ENCODE data around the gene KCNIP4. TPM values are rescaled to one million over a fixed set of nuclear protein-coding genes. Genes with fewer than 3 reads are reported as not detected.

The KCNIP4 gene
- total and polyA plus RNA-seq, 2 of the 4 experiments (the other 2 are of a cell fraction): not detected

DNA sequence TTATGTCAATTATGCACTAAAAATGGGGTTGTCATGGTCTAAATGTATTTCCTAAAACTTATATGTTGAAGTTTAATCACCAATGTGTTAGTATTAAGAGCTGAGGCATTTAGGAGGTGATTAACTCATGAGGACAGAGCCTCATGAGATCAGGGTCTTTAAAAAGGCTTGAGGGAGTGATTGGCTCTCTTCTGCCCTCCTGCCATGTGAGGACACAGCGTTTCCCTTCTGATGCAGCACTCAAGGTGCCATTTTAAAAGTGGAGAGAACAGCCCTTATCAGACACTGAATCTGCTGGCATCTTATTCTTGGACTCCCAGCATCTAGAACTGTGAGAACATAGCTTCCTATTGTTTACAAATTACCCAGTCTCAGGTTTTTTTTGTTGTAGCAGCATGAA is 581.7 kb downstream of the KCNIP4 start:
- H3K14ac ChIP-seq (replicated peaks; ENCODE audit: low read depth, low read length): no peak overlapping the region
- no peak for TF ChIP-seq POLR2A (IDR thresholded peaks at IDR 0.05; ENCODE audit: low read depth, low read length)
- no peak for TF ChIP-seq FOS (IDR thresholded peaks at IDR 0.05; ENCODE audit: low read depth, low read length)
- TF ChIP-seq, protein P1, sequence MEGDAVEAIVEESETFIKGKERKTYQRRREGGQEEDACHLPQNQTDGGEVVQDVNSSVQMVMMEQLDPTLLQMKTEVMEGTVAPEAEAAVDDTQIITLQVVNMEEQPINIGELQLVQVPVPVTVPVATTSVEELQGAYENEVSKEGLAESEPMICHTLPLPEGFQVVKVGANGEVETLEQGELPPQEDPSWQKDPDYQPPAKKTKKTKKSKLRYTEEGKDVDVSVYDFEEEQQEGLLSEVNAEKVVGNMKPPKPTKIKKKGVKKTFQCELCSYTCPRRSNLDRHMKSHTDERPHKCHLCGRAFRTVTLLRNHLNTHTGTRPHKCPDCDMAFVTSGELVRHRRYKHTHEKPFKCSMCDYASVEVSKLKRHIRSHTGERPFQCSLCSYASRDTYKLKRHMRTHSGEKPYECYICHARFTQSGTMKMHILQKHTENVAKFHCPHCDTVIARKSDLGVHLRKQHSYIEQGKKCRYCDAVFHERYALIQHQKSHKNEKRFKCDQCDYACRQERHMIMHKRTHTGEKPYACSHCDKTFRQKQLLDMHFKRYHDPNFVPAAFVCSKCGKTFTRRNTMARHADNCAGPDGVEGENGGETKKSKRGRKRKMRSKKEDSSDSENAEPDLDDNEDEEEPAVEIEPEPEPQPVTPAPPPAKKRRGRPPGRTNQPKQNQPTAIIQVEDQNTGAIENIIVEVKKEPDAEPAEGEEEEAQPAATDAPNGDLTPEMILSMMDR (conservative IDR thresholded peaks at IDR 0.05; ENCODE audit: low read depth, low read length): no peak
- no peak for TF ChIP-seq NFE2L2 (IDR thresholded peaks at IDR 0.05; ENCODE audit: low read depth, low read length)
- no peak for TF ChIP-seq CEBPB (IDR thresholded peaks at IDR 0.05; ENCODE audit: low read depth, low read length)
- TF ChIP-seq RAD21 (IDR thresholded peaks at IDR 0.05; ENCODE audit: low read length): no peak
- TF ChIP-seq, protein P2, sequence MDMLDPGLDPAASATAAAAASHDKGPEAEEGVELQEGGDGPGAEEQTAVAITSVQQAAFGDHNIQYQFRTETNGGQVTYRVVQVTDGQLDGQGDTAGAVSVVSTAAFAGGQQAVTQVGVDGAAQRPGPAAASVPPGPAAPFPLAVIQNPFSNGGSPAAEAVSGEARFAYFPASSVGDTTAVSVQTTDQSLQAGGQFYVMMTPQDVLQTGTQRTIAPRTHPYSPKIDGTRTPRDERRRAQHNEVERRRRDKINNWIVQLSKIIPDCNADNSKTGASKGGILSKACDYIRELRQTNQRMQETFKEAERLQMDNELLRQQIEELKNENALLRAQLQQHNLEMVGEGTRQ (IDR thresholded peaks at IDR 0.05; ENCODE audit: low read depth, low read length): no peak
- TF ChIP-seq RFX5 (IDR thresholded peaks at IDR 0.05; ENCODE audit: low read depth, low read length): no peak
- no peak for TF ChIP-seq CHD1 (IDR thresholded peaks at IDR 0.05; ENCODE audit: low read depth, low read length)
- TF ChIP-seq, protein P3, sequence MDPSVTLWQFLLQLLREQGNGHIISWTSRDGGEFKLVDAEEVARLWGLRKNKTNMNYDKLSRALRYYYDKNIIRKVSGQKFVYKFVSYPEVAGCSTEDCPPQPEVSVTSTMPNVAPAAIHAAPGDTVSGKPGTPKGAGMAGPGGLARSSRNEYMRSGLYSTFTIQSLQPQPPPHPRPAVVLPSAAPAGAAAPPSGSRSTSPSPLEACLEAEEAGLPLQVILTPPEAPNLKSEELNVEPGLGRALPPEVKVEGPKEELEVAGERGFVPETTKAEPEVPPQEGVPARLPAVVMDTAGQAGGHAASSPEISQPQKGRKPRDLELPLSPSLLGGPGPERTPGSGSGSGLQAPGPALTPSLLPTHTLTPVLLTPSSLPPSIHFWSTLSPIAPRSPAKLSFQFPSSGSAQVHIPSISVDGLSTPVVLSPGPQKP (IDR thresholded peaks at IDR 0.05; ENCODE audit: borderline replicate concordance, low read depth, low read length): no peak
- no peak for DNase-seq
- BruUV-seq (replicated peaks): no TSS peak
- no peak overlapping the region for H2AK9ac ChIP-seq (replicated peaks; ENCODE audit: low read depth, low read length, poor library complexity)
- CTCF ChIA-PET: no interaction called here
- dilution Hi-C loops (cut with HindIII; ENCODE audit: low sequenced_read_pairs, unreplicated experiment): no loop called here
- H3K9me1 ChIP-seq (ENCODE audit: insufficient read depth, low read length): no peaks in the 10 kb centered on the region
- H3K56ac ChIP-seq (ENCODE audit: extremely low read depth, insufficient read depth, low read length): no peak overlapping the region
- H3K18ac ChIP-seq (ENCODE audit: low read depth, low read length): no peak overlapping the region
- H2AK5ac ChIP-seq (ENCODE audit: low read depth, low read length): no peak overlapping the region
- H3K27ac ChIP-seq (ENCODE audit: insufficient read depth, low read length): no peak overlapping the region
- POLR2A ChIA-PET (ENCODE audit: unreplicated experiment): no interaction called here
- H3K36me3 ChIP-seq (ENCODE audit: control insufficient read depth, insufficient read depth, low read length): no peaks in the 10 kb centered on the region
- H2BK20ac ChIP-seq (ENCODE audit: low read depth, low read length): no peak overlapping the region
- H3K9me3 ChIP-seq (ENCODE audit: control insufficient read depth, insufficient read depth, low read length): peaks cover 3% of the 10 kb centered on the region; the same call in 1 of the 2 replicates
- no peak overlapping the region for H2AFZ ChIP-seq (replicated peaks; ENCODE audit: low read length, poor library complexity)
- WGBS, 2 experiments (ENCODE audit: extremely low coverage in 2 of 2, insufficient read length in 1 of 2): no CpG with 5 or more reads among the region's 1 CpG
- H4K8ac ChIP-seq (ENCODE audit: low read depth in 2 of 2, low read length in 2 of 2): no peak overlapping the region
- ATAC-seq (ENCODE audit: low read depth): no peak
- no peak overlapping the region for H3K9ac ChIP-seq (ENCODE audit: low read depth, low read length)
- no peak overlapping the region for H4K91ac ChIP-seq (ENCODE audit: insufficient read depth, low read depth, low read length)
- no peak overlapping the region for H3K4ac ChIP-seq (ENCODE audit: low read depth, low read length)
- in situ Hi-C loops (cut with MboI; ENCODE audit: low sequenced_read_pairs): no loop called here
- H3K23ac ChIP-seq (ENCODE audit: low read depth, low read length): no peak overlapping the region
- no peak overlapping the region for H2BK120ac ChIP-seq (ENCODE audit: low read depth, low read length)
- no peak overlapping the region for H2BK15ac ChIP-seq (ENCODE audit: low read depth, low read length)
- no peaks in the 10 kb centered on the region for H3K27me3 ChIP-seq (ENCODE audit: control insufficient read depth, insufficient read depth, low read length)
- H3K4me1 ChIP-seq (ENCODE audit: control insufficient read depth, insufficient read depth, low read length): no peaks in the 10 kb centered on the region
- no peak overlapping the region for H3K4me3 ChIP-seq (ENCODE audit: insufficient read depth, low read depth, low read length)
- H3K4me2 ChIP-seq (ENCODE audit: low read depth, low read length): no peak overlapping the region
- H2BK5ac ChIP-seq (ENCODE audit: low read depth, low read length, poor library complexity, severe bottlenecking): no peak overlapping the region
- H3K79me1 ChIP-seq (ENCODE audit: low read depth in 1 of 2, low read length in 2 of 2): no peaks in the 10 kb centered on the region
- no peak overlapping the region for H4K5ac ChIP-seq (ENCODE audit: low read depth, low read length)
- H4K20me1 ChIP-seq (ENCODE audit: insufficient read depth, low read length): no peaks in the 10 kb centered on the region
- intact Hi-C loops (cut with micrococcal nuclease): no loop called here
